ENCODE results near the gene CD1D. TPM values are rescaled to one million over a fixed set of nuclear protein-coding genes. Genes with fewer than 3 reads are reported as not detected.
A peak's percentile ranks its signal among the peaks of the same experiment; 100 is the strongest.

The CD1D gene
- polyA plus RNA-seq (2013) = 0.01 TPM in 1 of 2 replicates, not detected in the other

- Histone ChIP-seq H2AFZ (ENCODE audit: insufficient read depth, low read length, poor library complexity) (no peak within 1 kb of the TSS), H3K18ac (ENCODE audit: low read length) (no peak within 1 kb of the TSS), H3K4ac (ENCODE audit: low read depth, low read length) (no peak within 1 kb of the TSS), H3K4me3 (ENCODE audit: low read depth, low read length) (peak within 1 kb of the TSS; percentile 67), H3K9ac (ENCODE audit: low read length) (no peak within 1 kb of the TSS), H4K8ac (ENCODE audit: low read depth, low read length) (no peak within 1 kb of the TSS), H3K9me3 (ENCODE audit: insufficient read depth, low read depth, low read length) (peaks cover 3% of the 10 kb centered on the region), H2BK5ac (ENCODE audit: low read depth, low read length, poor library complexity) (no peak within 1 kb of the TSS), H3K14ac (ENCODE audit: low read length) (no peak within 1 kb of the TSS), H2BK12ac (ENCODE audit: low read length) (no peak within 1 kb of the TSS), H3K79me2 (ENCODE audit: control insufficient read depth, insufficient read depth, low read length, poor library complexity) (no peaks in the 10 kb centered on the region), H3K27me3 (ENCODE audit: insufficient read depth, low read length) (peaks cover 35% of the 10 kb centered on the region), H2BK120ac (ENCODE audit: insufficient read depth, low read length, poor library complexity) (no peak within 1 kb of the TSS), H3K79me1 (ENCODE audit: low read length) (no peaks in the 10 kb centered on the region), H4K12ac (ENCODE audit: low read depth, low read length) (no peak within 1 kb of the TSS), H3K23ac (ENCODE audit: low read length) (peak within 1 kb of the TSS; percentile 50), H3K27ac (ENCODE audit: low read depth, low read length) (no peak within 1 kb of the TSS), H4K91ac (ENCODE audit: low read depth, low read length) (no peak within 1 kb of the TSS), H3K4me1 (ENCODE audit: control insufficient read depth in 1 of 2, insufficient read depth in 2 of 2, low read length in 2 of 2) (peaks cover 6 to 11% of the 10 kb centered on the region in 2 experiments), H3K36me3 (ENCODE audit: control insufficient read depth in 1 of 2, insufficient read depth in 2 of 2, low read length in 2 of 2) (no peaks in the 10 kb centered on the region), H2AK5ac (ENCODE audit: low read length) (no peak within 1 kb of the TSS), H3K4me2 (ENCODE audit: low read length) (peak within 1 kb of the TSS; percentile 96)
- DNase-seq = no peak
- WGBS (ENCODE audit: extremely low coverage, insufficient coverage, insufficient read length) = no CpG with 5 or more reads among the region's 63 CpGs
These were observed at the start of gene CD1D for GRCh38 chr1:158180741-158181576. Gene CD1D, plus strand, starts transcription at chr1:158180895. Its CDS starts 207 bp downstream, at chr1:158181102.

GRCh38 chr1:158131217-158131616 is 49.5 kb upstream of the CD1D start:
- Histone ChIP-seq H3K23ac (ENCODE audit: low read length) (no peak overlapping the region), H3K14ac (ENCODE audit: low read length) (no peak overlapping the region), H2BK120ac (ENCODE audit: insufficient read depth, low read length, poor library complexity) (no peak overlapping the region), H3K27ac (ENCODE audit: low read depth, low read length) (no peak overlapping the region), H3K9ac (ENCODE audit: low read length) (peak overlapping the region; percentile 63), H2AK5ac (ENCODE audit: low read length) (no peak overlapping the region), H2BK12ac (ENCODE audit: low read length) (no peak overlapping the region), H3K27me3 (ENCODE audit: insufficient read depth, low read length) (no peaks in the 10 kb centered on the region), H2AFZ (ENCODE audit: insufficient read depth, low read length, poor library complexity) (no peak overlapping the region), H3K4me1 (ENCODE audit: control insufficient read depth in 1 of 2, insufficient read depth in 2 of 2, low read length in 2 of 2) (no peaks in the 10 kb centered on the region), H3K4me2 (ENCODE audit: low read length) (no peak overlapping the region), H3K79me1 (ENCODE audit: low read length) (no peaks in the 10 kb centered on the region), H4K12ac (ENCODE audit: low read depth, low read length) (no peak overlapping the region), H3K4ac (ENCODE audit: low read depth, low read length) (no peak overlapping the region), H3K79me2 (ENCODE audit: control insufficient read depth, insufficient read depth, low read length, poor library complexity) (no peaks in the 10 kb centered on the region), H2BK5ac (ENCODE audit: low read depth, low read length, poor library complexity) (no peak overlapping the region), H3K4me3 (ENCODE audit: low read depth, low read length) (no peak overlapping the region), H4K8ac (ENCODE audit: low read depth, low read length) (no peak overlapping the region), H3K9me3 (ENCODE audit: insufficient read depth, low read depth, low read length) (no peaks in the 10 kb centered on the region), H3K36me3 (ENCODE audit: control insufficient read depth in 1 of 2, insufficient read depth in 2 of 2, low read length in 2 of 2) (no peaks in the 10 kb centered on the region), H3K18ac (ENCODE audit: low read length) (no peak overlapping the region), H4K91ac (ENCODE audit: low read depth, low read length) (no peak overlapping the region)
- no CpG with 5 or more reads among the region's 3 CpGs for WGBS (ENCODE audit: extremely low coverage, insufficient coverage, insufficient read length)
- DNase-seq = no peak

GRCh38 chr1:158140764-158141192 is 39.9 kb upstream of the CD1D start:
- Histone ChIP-seq H4K91ac (ENCODE audit: low read depth, low read length) (no peak overlapping the region), H3K18ac (ENCODE audit: low read length) (no peak overlapping the region), H3K27me3 (ENCODE audit: insufficient read depth, low read length) (no peaks in the 10 kb centered on the region), H3K79me2 (ENCODE audit: control insufficient read depth, insufficient read depth, low read length, poor library complexity) (no peaks in the 10 kb centered on the region), H2BK12ac (ENCODE audit: low read length) (no peak overlapping the region), H3K23ac (ENCODE audit: low read length) (no peak overlapping the region), H2AK5ac (ENCODE audit: low read length) (no peak overlapping the region), H4K8ac (ENCODE audit: low read depth, low read length) (no peak overlapping the region), H3K9ac (ENCODE audit: low read length) (no peak overlapping the region), H4K12ac (ENCODE audit: low read depth, low read length) (no peak overlapping the region), H3K4me2 (ENCODE audit: low read length) (no peak overlapping the region), H2BK5ac (ENCODE audit: low read depth, low read length, poor library complexity) (no peak overlapping the region), H2BK120ac (ENCODE audit: insufficient read depth, low read length, poor library complexity) (no peak overlapping the region), H3K14ac (ENCODE audit: low read length) (no peak overlapping the region), H3K9me3 (ENCODE audit: insufficient read depth, low read depth, low read length) (no peaks in the 10 kb centered on the region), H3K4me3 (ENCODE audit: low read depth, low read length) (no peak overlapping the region), H3K4ac (ENCODE audit: low read depth, low read length) (no peak overlapping the region), H3K4me1 (ENCODE audit: control insufficient read depth in 1 of 2, insufficient read depth in 2 of 2, low read length in 2 of 2) (peaks cover 0 to 4% of the 10 kb centered on the region in 2 experiments), H3K27ac (ENCODE audit: low read depth, low read length) (no peak overlapping the region), H3K36me3 (ENCODE audit: control insufficient read depth in 1 of 2, insufficient read depth in 2 of 2, low read length in 2 of 2) (no peaks in the 10 kb centered on the region), H3K79me1 (ENCODE audit: low read length) (no peaks in the 10 kb centered on the region), H2AFZ (ENCODE audit: insufficient read depth, low read length, poor library complexity) (no peak overlapping the region)
- no CpG with 5 or more reads among the region's 3 CpGs for WGBS (ENCODE audit: extremely low coverage, insufficient coverage, insufficient read length)
- DNase-seq = no peak

- Histone ChIP-seq H3K9me3 (ENCODE audit: insufficient read depth, low read depth, low read length) (no peaks in the 10 kb centered on the region), H3K9ac (ENCODE audit: low read length) (no peak overlapping the region), H2AFZ (ENCODE audit: insufficient read depth, low read length, poor library complexity) (no peak overlapping the region), H3K14ac (ENCODE audit: low read length) (no peak overlapping the region), H3K4me2 (ENCODE audit: low read length) (no peak overlapping the region), H3K36me3 (ENCODE audit: control insufficient read depth in 1 of 2, insufficient read depth in 2 of 2, low read length in 2 of 2) (no peaks in the 10 kb centered on the region), H4K8ac (ENCODE audit: low read depth, low read length) (no peak overlapping the region), H2BK12ac (ENCODE audit: low read length) (no peak overlapping the region), H3K23ac (ENCODE audit: low read length) (no peak overlapping the region), H4K91ac (ENCODE audit: low read depth, low read length) (no peak overlapping the region), H3K79me2 (ENCODE audit: control insufficient read depth, insufficient read depth, low read length, poor library complexity) (no peaks in the 10 kb centered on the region), H2BK120ac (ENCODE audit: insufficient read depth, low read length, poor library complexity) (no peak overlapping the region), H3K79me1 (ENCODE audit: low read length) (no peaks in the 10 kb centered on the region), H3K4me3 (ENCODE audit: low read depth, low read length) (no peak overlapping the region), H3K27me3 (ENCODE audit: insufficient read depth, low read length) (no peaks in the 10 kb centered on the region), H4K12ac (ENCODE audit: low read depth, low read length) (no peak overlapping the region), H3K4me1 (ENCODE audit: control insufficient read depth in 1 of 2, insufficient read depth in 2 of 2, low read length in 2 of 2) (peaks cover 0 to 4% of the 10 kb centered on the region in 2 experiments), H2BK5ac (ENCODE audit: low read depth, low read length, poor library complexity) (no peak overlapping the region), H2AK5ac (ENCODE audit: low read length) (no peak overlapping the region), H3K4ac (ENCODE audit: low read depth, low read length) (no peak overlapping the region), H3K27ac (ENCODE audit: low read depth, low read length) (no peak overlapping the region), H3K18ac (ENCODE audit: low read length) (no peak overlapping the region)
- DNase-seq = no peak
These were observed 35.4 kb upstream of the CD1D start for GRCh38 chr1:158145173-158145719.
